Measurements from ENCODE around the gene TYMP.

Gene TYMP

GRCh38 chr22:50568626-50569025, 38.8 kb upstream of the TYMP start:
- no peak overlapping the region for H3K27ac ChIP-seq
- no peak overlapping the region for H3K9ac ChIP-seq (ENCODE audit: insufficient read length)
- H3K4me3 ChIP-seq: no peak overlapping the region
- no peak for DNase-seq (ENCODE audit: low read depth, low spot score)
- no peaks in the 10 kb centered on the region; the same call in 1 of the 2 replicates for H3K36me3 ChIP-seq (ENCODE audit: insufficient read depth, low read length)
- no peaks in the 10 kb centered on the region for H3K9me3 ChIP-seq (ENCODE audit: low read depth, low read length)
- TF ChIP-seq FOXP2 (optimal IDR thresholded peaks at IDR 0.05; ENCODE audit: control extremely low read depth, extremely low read length, insufficient read depth) (no peak), EZH2 (IDR thresholded peaks at IDR 0.05) (no peak), POLR2AphosphoS5 (IDR thresholded peaks at IDR 0.05; ENCODE audit: borderline replicate concordance, low read depth, low read length) (no peak)

DNA sequence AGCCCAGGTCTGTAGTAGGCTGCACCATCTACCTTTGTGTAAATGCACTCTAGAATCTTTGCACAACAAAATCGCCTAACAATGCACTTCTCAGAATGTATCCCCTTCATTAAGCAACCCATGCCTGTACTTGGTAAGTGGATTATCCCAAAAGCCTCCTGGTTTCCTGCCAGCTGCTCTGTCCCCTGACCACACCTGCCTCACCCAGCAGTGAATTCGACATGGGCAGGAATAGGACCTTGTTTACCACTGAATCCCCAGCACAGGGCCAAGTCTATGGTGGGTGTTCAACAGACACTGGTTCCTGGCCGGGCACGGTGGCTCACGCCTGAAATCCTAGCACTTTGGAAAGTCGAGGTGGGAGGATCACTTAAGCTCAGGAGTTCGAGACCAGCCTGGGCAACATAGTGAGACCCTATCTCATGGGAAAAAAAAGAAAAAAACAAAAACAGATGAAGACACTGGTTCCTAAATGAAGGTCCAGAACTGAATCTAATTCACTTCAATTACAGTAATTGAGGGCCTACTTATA, 38.0 kb upstream of the TYMP start:
- no peaks in the 10 kb centered on the region; the same call in 1 of the 2 replicates for H3K36me3 ChIP-seq (ENCODE audit: insufficient read depth, low read length)
- H3K9ac ChIP-seq (ENCODE audit: insufficient read length): no peak overlapping the region
- H3K4me3 ChIP-seq: no peak overlapping the region
- no peak for DNase-seq (ENCODE audit: low read depth, low spot score)
- no peaks in the 10 kb centered on the region for H3K9me3 ChIP-seq (ENCODE audit: low read depth, low read length)
- TF ChIP-seq FOXP2 (optimal IDR thresholded peaks at IDR 0.05; ENCODE audit: control extremely low read depth, extremely low read length, insufficient read depth) (no peak), POLR2AphosphoS5 (IDR thresholded peaks at IDR 0.05; ENCODE audit: borderline replicate concordance, low read depth, low read length) (no peak), EZH2 (IDR thresholded peaks at IDR 0.05) (no peak)
- no peak overlapping the region for H3K27ac ChIP-seq

DNA sequence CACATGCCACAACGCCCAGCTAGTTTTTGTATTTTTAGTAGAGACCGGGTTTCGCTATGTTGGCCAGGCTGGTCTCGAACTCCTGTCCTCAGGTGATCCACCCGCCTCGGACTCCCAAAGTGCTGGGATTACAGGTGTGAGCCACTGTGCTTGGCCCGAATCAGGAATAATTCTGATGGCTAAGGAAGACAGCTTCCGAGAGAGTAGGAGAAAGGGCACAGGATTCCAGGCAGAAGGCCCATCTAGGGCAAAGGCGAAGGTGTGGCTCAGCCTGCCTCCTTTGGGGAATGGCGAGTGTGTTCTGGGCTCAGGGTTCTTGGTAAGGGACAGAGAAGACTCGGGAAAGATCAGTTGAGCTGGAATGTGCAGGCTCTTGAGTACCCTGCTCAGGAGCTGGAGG, 34.5 kb upstream of the TYMP start:
- Histone ChIP-seq H3K4me3 (no peak overlapping the region), H3K27ac (no peak overlapping the region), H3K9ac (ENCODE audit: insufficient read length) (no peak overlapping the region), H3K9me3 (ENCODE audit: low read depth, low read length) (no peaks in the 10 kb centered on the region), H3K36me3 (ENCODE audit: insufficient read depth, low read length) (no peaks in the 10 kb centered on the region)
- no peak for DNase-seq (ENCODE audit: low read depth, low spot score)
- no peak for TF ChIP-seq EZH2 (IDR thresholded peaks at IDR 0.05)
- no peak for TF ChIP-seq FOXP2 (optimal IDR thresholded peaks at IDR 0.05; ENCODE audit: control extremely low read depth, extremely low read length, insufficient read depth)
- no peak for TF ChIP-seq POLR2AphosphoS5 (IDR thresholded peaks at IDR 0.05; ENCODE audit: borderline replicate concordance, low read depth, low read length)

DNA sequence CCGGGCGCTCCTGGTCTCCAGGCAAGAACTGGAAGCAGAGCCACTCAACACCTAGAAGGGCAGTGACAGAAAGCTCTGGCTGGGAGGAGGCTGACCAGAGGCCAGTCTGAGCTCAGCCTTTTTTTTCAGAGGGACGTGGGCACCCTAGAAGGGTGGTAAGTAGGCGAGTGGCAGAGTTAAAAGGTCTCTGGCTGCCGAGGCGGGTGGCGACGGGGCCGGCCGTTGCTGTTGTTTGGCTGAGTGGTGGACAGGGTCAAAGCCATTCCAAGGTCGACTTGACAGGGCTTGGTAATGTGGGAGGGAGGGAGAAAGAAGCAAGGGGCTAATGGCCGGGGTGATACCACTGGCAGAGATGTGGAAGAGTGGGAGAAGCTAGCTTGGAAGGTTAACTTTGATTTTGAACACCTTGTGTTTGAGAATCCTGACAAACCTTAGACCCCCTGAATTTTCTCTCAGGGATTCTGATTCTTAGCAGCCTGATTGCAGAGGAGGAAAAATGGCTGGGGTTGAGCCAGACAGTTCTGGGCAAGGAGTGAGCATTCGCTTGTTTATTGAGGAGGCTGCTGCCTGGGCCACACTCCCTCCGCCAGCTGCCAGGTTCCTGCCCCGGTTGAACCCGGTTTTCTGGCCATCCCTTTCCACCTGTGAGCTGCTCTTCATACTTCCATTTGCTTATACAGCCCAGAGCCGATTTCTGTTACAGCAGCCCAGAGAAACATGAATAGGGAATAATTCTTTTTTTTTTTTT, 33.8 kb upstream of the TYMP start:
- H3K27ac ChIP-seq: no peak overlapping the region
- no peaks in the 10 kb centered on the region for H3K9me3 ChIP-seq (ENCODE audit: low read depth, low read length)
- H3K9ac ChIP-seq (ENCODE audit: insufficient read length): peak overlapping the region; percentile 72
- H3K36me3 ChIP-seq (ENCODE audit: insufficient read depth, low read length): no peaks in the 10 kb centered on the region
- TF ChIP-seq POLR2AphosphoS5 (IDR thresholded peaks at IDR 0.05; ENCODE audit: borderline replicate concordance, low read depth, low read length) (no peak), FOXP2 (optimal IDR thresholded peaks at IDR 0.05; ENCODE audit: control extremely low read depth, extremely low read length, insufficient read depth) (no peak), EZH2 (IDR thresholded peaks at IDR 0.05) (no peak)
- DNase-seq (ENCODE audit: low read depth, low spot score): no peak
- peak overlapping the region; percentile 89 for H3K4me3 ChIP-seq

DNA sequence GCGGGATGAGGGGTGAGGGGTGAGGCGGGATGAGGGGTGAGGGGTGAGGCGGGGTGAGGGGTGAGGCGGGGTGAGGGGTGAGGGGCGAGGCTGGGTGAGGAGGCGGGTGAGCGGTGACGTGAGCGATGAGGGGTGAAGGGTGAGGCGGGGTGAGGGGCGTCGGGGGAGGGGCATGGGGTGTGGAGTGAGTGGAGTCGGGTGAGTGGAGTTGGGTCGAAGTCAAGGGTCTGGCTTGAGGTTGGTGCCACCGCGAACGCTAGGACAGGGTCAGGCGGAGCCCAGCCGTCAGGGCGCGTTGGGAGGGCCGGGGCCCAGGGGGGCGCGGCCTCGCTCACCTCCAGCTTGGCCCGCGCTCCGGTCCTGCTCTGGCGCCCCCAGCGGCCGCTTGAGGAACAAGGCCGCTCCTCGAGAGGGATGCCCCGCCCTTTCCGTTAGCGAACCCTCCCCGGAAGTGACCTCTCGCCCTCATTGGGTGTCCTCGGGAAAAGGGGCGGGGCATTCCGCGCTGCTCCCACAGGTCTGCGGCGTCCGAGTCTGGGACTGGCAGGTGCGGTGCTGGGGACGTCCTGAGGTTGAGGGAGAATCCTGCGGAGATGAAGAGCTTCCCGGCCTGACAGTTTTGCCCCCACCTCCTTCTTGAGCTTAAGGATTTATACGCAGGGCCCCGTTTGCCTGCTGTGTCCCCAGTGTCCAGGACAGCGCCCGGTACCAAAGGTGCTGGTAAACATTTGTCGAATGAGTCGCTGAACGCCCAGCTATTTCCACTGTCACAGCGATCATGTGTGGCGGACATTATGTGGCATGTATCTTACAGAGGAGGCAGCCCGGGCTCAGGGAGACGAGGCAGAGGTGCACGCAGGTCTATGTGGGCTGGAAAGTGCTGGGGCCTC, 33.0 kb upstream of the TYMP start, which contains the start of gene SYCE3:
SYCE3 (minus strand) TSS at position 397 of the 890 bp plus-strand sequence. CDS start 6,514 bp downstream, outside the sequence.
- H3K9ac ChIP-seq (ENCODE audit: insufficient read length): peak within 1 kb of the TSS; percentile 72
- peak within 1 kb of the TSS; percentile 89 for H3K4me3 ChIP-seq
- peak; percentile 50 for DNase-seq (ENCODE audit: low read depth, low spot score)
- no peak within 1 kb of the TSS for H3K27ac ChIP-seq
- no peaks in the 10 kb centered on the region for H3K9me3 ChIP-seq (ENCODE audit: low read depth, low read length)
- no peak for TF ChIP-seq EZH2 (IDR thresholded peaks at IDR 0.05)
- TF ChIP-seq POLR2AphosphoS5 (IDR thresholded peaks at IDR 0.05; ENCODE audit: borderline replicate concordance, low read depth, low read length): peak; percentile 73
- no peaks in the 10 kb centered on the region for H3K36me3 ChIP-seq (ENCODE audit: insufficient read depth, low read length)

- no peak overlapping the region for H3K4me3 ChIP-seq
- no peak overlapping the region for H3K27ac ChIP-seq
- H3K9me3 ChIP-seq (ENCODE audit: low read depth, low read length): no peaks in the 10 kb centered on the region
- TF ChIP-seq POLR2AphosphoS5 (IDR thresholded peaks at IDR 0.05; ENCODE audit: borderline replicate concordance, low read depth, low read length) (no peak), FOXP2 (optimal IDR thresholded peaks at IDR 0.05; ENCODE audit: control extremely low read depth, extremely low read length, insufficient read depth) (no peak), EZH2 (IDR thresholded peaks at IDR 0.05) (no peak)
- H3K9ac ChIP-seq (ENCODE audit: insufficient read length): no peak overlapping the region
- DNase-seq (ENCODE audit: low read depth, low spot score): no peak
- no peaks in the 10 kb centered on the region for H3K36me3 ChIP-seq (ENCODE audit: insufficient read depth, low read length)
Observed at GRCh38 chr22:50561401-50562358, 31.9 kb upstream of the TYMP start.

DNA sequence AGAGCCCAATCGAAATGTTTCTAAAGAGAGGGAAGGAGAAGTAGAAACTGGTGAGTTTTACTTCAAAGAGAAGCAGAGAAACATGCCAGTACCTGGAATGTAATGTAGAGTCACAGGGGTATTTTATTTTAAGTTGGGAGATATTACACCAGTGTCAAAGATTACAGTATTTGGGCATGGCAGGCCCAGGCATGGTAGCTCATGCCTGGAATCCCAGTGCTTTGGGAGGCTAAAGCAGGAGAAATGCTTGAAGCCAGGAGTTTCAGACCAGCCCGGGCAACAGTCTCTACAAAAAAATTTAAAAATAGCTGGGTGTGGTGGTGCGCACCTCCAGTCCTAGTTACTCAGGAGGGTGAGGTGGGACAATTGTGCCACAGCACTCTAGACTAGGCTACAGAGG, 30.2 kb upstream of the TYMP start:
- Histone ChIP-seq H3K36me3 (ENCODE audit: insufficient read depth, low read length) (no peaks in the 10 kb centered on the region), H3K9ac (ENCODE audit: insufficient read length) (no peak overlapping the region), H3K4me3 (no peak overlapping the region), H3K27ac (no peak overlapping the region), H3K9me3 (ENCODE audit: low read depth, low read length) (no peaks in the 10 kb centered on the region)
- DNase-seq (ENCODE audit: low read depth, low spot score): no peak
- TF ChIP-seq POLR2AphosphoS5 (IDR thresholded peaks at IDR 0.05; ENCODE audit: borderline replicate concordance, low read depth, low read length) (no peak), EZH2 (IDR thresholded peaks at IDR 0.05) (no peak), FOXP2 (optimal IDR thresholded peaks at IDR 0.05; ENCODE audit: control extremely low read depth, extremely low read length, insufficient read depth) (no peak)
